ENCODE measurements around the gene UBE2D4. TPM values are rescaled to one million over a fixed set of nuclear protein-coding genes. Genes with fewer than 3 reads are reported as not detected.
"Not testable (repeated sequence)": the region's sequence is repeated elsewhere in the genome, so short reads cannot be mapped to it uniquely, and the experiment has no call there.

UBE2D4 gene
- total RNA-seq, 1 experiment from 2014 or later, result 12.1 TPM

DNA sequence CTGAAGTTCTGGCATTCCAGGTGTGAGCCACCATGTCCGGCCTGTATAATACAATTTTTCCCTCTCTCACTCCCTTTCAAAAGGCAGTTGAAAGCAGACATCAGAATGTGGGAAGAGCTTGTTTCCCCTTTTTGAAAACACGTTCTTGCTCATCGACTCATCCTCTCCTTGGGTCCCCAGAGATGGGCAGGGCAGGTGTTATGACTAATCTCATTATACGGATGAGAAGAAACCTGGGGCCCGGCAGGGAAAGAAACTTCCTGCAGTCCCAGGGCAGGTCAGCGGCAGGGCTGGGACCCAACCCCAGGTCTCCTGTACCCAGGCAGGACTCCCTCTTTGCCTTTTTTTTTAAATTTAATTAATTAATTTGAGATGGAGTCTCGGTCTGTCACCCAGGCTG lies 66.7 kb downstream of the UBE2D4 start:
- not testable (repeated sequence) for H3K27ac ChIP-seq; H3K9me3 ChIP-seq (replicated peaks); H3K4me3 ChIP-seq; H3K4me1 ChIP-seq (replicated peaks); H3K36me3 ChIP-seq; H3K27me3 ChIP-seq (replicated peaks); DNase-seq (ENCODE audit: low read depth in 1 of 2, low spot score in 2 of 2)

- not testable (repeated sequence) for H3K27me3 ChIP-seq (replicated peaks); H3K9me3 ChIP-seq (replicated peaks); DNase-seq (ENCODE audit: low read depth in 1 of 2, low spot score in 2 of 2); H3K27ac ChIP-seq; H3K36me3 ChIP-seq; H3K4me1 ChIP-seq (replicated peaks); H3K4me3 ChIP-seq
These were observed 68.4 kb downstream of the UBE2D4 start for GRCh38 chr7:43994681-43995080.

DNA sequence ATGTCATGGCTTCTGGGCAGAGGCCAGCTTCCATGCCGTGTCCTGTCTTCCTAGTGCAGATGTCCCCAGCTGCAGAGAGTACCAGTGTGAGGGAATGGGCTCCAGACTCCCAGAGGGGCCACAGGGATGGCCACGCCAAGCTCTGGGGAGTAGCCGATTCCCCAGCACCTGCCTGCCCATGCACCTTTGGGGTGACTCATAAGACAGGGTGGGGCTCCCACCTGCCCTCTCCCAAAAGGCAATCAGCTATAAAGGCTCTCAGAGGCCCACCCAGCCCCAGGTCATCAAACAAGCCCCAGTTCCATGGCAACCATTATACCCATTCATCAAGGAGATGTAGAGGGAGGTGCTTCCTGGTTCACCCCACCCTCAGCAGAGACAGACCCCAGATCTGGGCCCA lies 71.3 kb downstream of the UBE2D4 start, which contains the start of gene SPDYE1:
Gene SPDYE1, plus strand, starts transcription at position 366 of the 400 bp plus-strand sequence. CDS start 2,053 bp downstream, outside the sequence.
- H3K4me3 ChIP-seq; H3K36me3 ChIP-seq; DNase-seq (ENCODE audit: low read depth in 1 of 2, low spot score in 2 of 2); H3K27ac ChIP-seq; H3K27me3 ChIP-seq (replicated peaks); H3K9me3 ChIP-seq (replicated peaks); H3K4me1 ChIP-seq (replicated peaks): not testable (repeated sequence)

Other genes with a start within 250 kb of the UBE2D4 start
- gene COA1, start 196.9 kb upstream of the UBE2D4 start, total RNA-seq (2014; rRNA removed; shearing (Covaris generic)), result 51.4 and 85.4 TPM in 2 replicates
- 27.8 and 39.0 TPM in 2 replicates for gene BLVRA, start 167.8 kb upstream of the UBE2D4 start, total RNA-seq (2014; rRNA removed; shearing (Covaris generic))
- 146 and 224 TPM in 2 replicates for gene MRPS24, start 56.9 kb upstream of the UBE2D4 start, total RNA-seq (2014; rRNA removed; shearing (Covaris generic))
- gene URGCP, start 19.8 kb upstream of the UBE2D4 start, total RNA-seq (2014; rRNA removed; shearing (Covaris generic)), result 20.4 and 25.4 TPM in 2 replicates
- not detected in 2 replicates for gene SPDYE1, start 71.5 kb downstream of the UBE2D4 start, total RNA-seq (2014; rRNA removed; shearing (Covaris generic))
- 171 and 183 TPM in 2 replicates for gene DBNL, start 118.3 kb downstream of the UBE2D4 start, total RNA-seq (2014; rRNA removed; shearing (Covaris generic))
- gene PGAM2, start 139.1 kb downstream of the UBE2D4 start, total RNA-seq (2014; rRNA removed; shearing (Covaris generic)), result 0.13 TPM in 1 of 2 replicates, not detected in the other
- 5.4 and 10.7 TPM in 2 replicates for gene POLM, start 156.1 kb downstream of the UBE2D4 start, total RNA-seq (2014; rRNA removed; shearing (Covaris generic))
- not detected in 2 replicates for gene AEBP1, start 177.9 kb downstream of the UBE2D4 start, total RNA-seq (2014; rRNA removed; shearing (Covaris generic))
- 84.9 and 96.1 TPM in 2 replicates for gene POLD2, start 197.1 kb downstream of the UBE2D4 start, total RNA-seq (2014; rRNA removed; shearing (Covaris generic))
- not detected in 2 replicates for gene MYL7, start 214.9 kb downstream of the UBE2D4 start, total RNA-seq (2014; rRNA removed; shearing (Covaris generic))

All from SJSA1 (cell line).